ENCODE data around the gene PHF21A. TPM values are rescaled to one million over a fixed set of nuclear protein-coding genes. Genes with fewer than 3 reads are reported as not detected.
"Not testable (repeated sequence)": the region's sequence is repeated elsewhere in the genome, so short reads cannot be mapped to it uniquely, and the experiment has no call there.

PHF21A gene
- total and polyA plus RNA-seq, 7 experiments from 2014 or later: 7.2 to 88.5 (median 54.5) TPM

GRCh38 chr11:46116712-46117037 lies 4.6 kb downstream of the PHF21A start:
- peaks cover 39 to 74% (median 56%) of the 10 kb centered on the region in 7 donors for H3K4me1 Mint-ChIP-seq
- peak overlapping the region; percentile 6 to 98 (median 74) for H3K27ac Mint-ChIP-seq
- DNase-seq; ATAC-seq; H3K36me3 ChIP-seq (ENCODE audit: control insufficient read depth in 2 of 3, insufficient read depth in 3 of 3, low read length in 3 of 3); H3K27me3 Mint-ChIP-seq; H3K27me3 ChIP-seq (ENCODE audit: control insufficient read depth in 2 of 2, insufficient read depth in 2 of 2, low read length in 2 of 2); CTCF ChIA-PET; H3K9me3 Mint-ChIP-seq; H3K4me3 ChIP-seq (ENCODE audit: low read length); H3K36me3 Mint-ChIP-seq; H3K9me3 ChIP-seq (ENCODE audit: control insufficient read depth in 2 of 3, low read length in 3 of 3): not testable (repeated sequence)
- H3K4me1 ChIP-seq (ENCODE audit: control insufficient read depth in 2 of 2, insufficient read depth in 2 of 2, low read length in 2 of 2): peaks cover 24 to 29% of the 10 kb centered on the region in 2 donors
- peak overlapping the region in 7 of 10 donors; percentile 4 to 95 (median 58) for H3K4me3 Mint-ChIP-seq
- POLR2A ChIA-PET: interaction anchor here (1.1 to 2.1 kb wide), 2 partner anchors 8 to 12 kb away, joined by 4 to 8 read pairs; no protein-coding TSS in a partner anchor
- peak overlapping the region; percentile 71 for H3K27ac ChIP-seq (ENCODE audit: low read depth, low read length)
- intact Hi-C loops (cut with micrococcal nuclease): loop anchor here (10.0 kb wide), 2 partner anchors 342 to 972 kb away; partner anchors contain the start of gene PRDM11 (in 1 of the 2)

- H3K27ac Mint-ChIP-seq: peak overlapping the region; percentile 42 to 98 (median 79)
- DNase-seq: no peak
- peaks cover 0 to 7% (median 0%) of the 10 kb centered on the region in 5 donors for H3K36me3 Mint-ChIP-seq
- no peaks in the 10 kb centered on the region for H3K9me3 ChIP-seq (ENCODE audit: control insufficient read depth in 2 of 3, low read length in 3 of 3)
- H3K27me3 Mint-ChIP-seq: no peaks in the 10 kb centered on the region
- ChIA-PET POLR2A (interaction anchor here (0.6 to 2.1 kb wide), 5 partner anchors 9 to 1262 kb away, joined by 3 to 8 read pairs (median 4); partner anchors contain the start of gene SPI1), CTCF (interaction anchor here (0.8 kb wide), 2 partner anchors 10 to 11 kb away, joined by 3 read pairs; no protein-coding TSS in a partner anchor)
- intact Hi-C loops (cut with micrococcal nuclease): loop anchor here (10.0 kb wide), 2 partner anchors 341 to 971 kb away; partner anchors contain the start of gene PRDM11 (in 1 of the 2)
- H3K27me3 ChIP-seq (ENCODE audit: control insufficient read depth in 2 of 2, insufficient read depth in 2 of 2, low read length in 2 of 2): no peaks in the 10 kb centered on the region
- peaks cover 0 to 7% (median 0%) of the 10 kb centered on the region in 11 donors for H3K9me3 Mint-ChIP-seq
- H3K36me3 ChIP-seq (ENCODE audit: control insufficient read depth in 2 of 3, insufficient read depth in 3 of 3, low read length in 3 of 3): no peaks in the 10 kb centered on the region
- H3K27ac ChIP-seq (ENCODE audit: low read depth, low read length): peak overlapping the region; percentile 71
- peak overlapping the region in 9 of 10 donors; percentile 4 to 95 (median 53) for H3K4me3 Mint-ChIP-seq
- H3K4me1 Mint-ChIP-seq: peaks cover 39 to 74% (median 56%) of the 10 kb centered on the region in 7 donors
- no peak overlapping the region for H3K4me3 ChIP-seq (ENCODE audit: low read length)
- no peak for ATAC-seq
- peaks cover 24 to 29% of the 10 kb centered on the region in 2 donors for H3K4me1 ChIP-seq (ENCODE audit: control insufficient read depth in 2 of 2, insufficient read depth in 2 of 2, low read length in 2 of 2)
These were observed 5.1 kb downstream of the PHF21A start for GRCh38 chr11:46116007-46116711.

GRCh38 chr11:46114961-46115360 lies 6.3 kb downstream of the PHF21A start:
- ATAC-seq (no peak), DNase-seq (no peak)
- H3K4me1 Mint-ChIP-seq: peaks cover 35 to 72% (median 56%) of the 10 kb centered on the region in 7 donors
- H3K27me3 ChIP-seq (ENCODE audit: control insufficient read depth in 2 of 2, insufficient read depth in 2 of 2, low read length in 2 of 2): no peaks in the 10 kb centered on the region
- peak overlapping the region; percentile 71 for H3K27ac ChIP-seq (ENCODE audit: low read depth, low read length)
- no peaks in the 10 kb centered on the region for H3K27me3 Mint-ChIP-seq
- peak overlapping the region; percentile 52 to 98 (median 83) for H3K27ac Mint-ChIP-seq
- no peak overlapping the region for H3K4me3 ChIP-seq (ENCODE audit: low read length)
- H3K36me3 Mint-ChIP-seq: peaks cover 0 to 7% (median 0%) of the 10 kb centered on the region in 5 donors
- H3K4me3 Mint-ChIP-seq: peak overlapping the region in 3 of 10 donors; percentile 15 to 21 (median 19)
- POLR2A ChIA-PET: interaction anchor here (0.6 to 1.0 kb wide), 2 partner anchors 234 to 1966 kb away, joined by 3 to 4 read pairs; no protein-coding TSS in a partner anchor
- intact Hi-C loops (cut with micrococcal nuclease): loop anchor here (5.0 to 10.0 kb wide), 3 partner anchors 273 to 970 kb away; partner anchors contain the start of gene PRDM11 (in 1 of the 2)
- no peaks in the 10 kb centered on the region for H3K36me3 ChIP-seq (ENCODE audit: control insufficient read depth in 2 of 3, insufficient read depth in 3 of 3, low read length in 3 of 3)
- CTCF ChIA-PET: interaction anchor here (0.5 kb wide), 1 partner anchor 272 kb away, joined by 3 read pairs; no protein-coding TSS in a partner anchor
- H3K9me3 Mint-ChIP-seq: peaks cover 0 to 4% (median 0%) of the 10 kb centered on the region in 11 donors
- no peaks in the 10 kb centered on the region for H3K9me3 ChIP-seq (ENCODE audit: control insufficient read depth in 2 of 3, low read length in 3 of 3)
- peaks cover 24 to 29% of the 10 kb centered on the region in 2 donors for H3K4me1 ChIP-seq (ENCODE audit: control insufficient read depth in 2 of 2, insufficient read depth in 2 of 2, low read length in 2 of 2)

GRCh38 chr11:46114378-46114777 lies 6.9 kb downstream of the PHF21A start:
- Histone ChIP-seq H3K4me1 (ENCODE audit: control insufficient read depth in 2 of 2, insufficient read depth in 2 of 2, low read length in 2 of 2) (peaks cover 24 to 29% of the 10 kb centered on the region in 2 donors), H3K36me3 (ENCODE audit: control insufficient read depth in 2 of 3, insufficient read depth in 3 of 3, low read length in 3 of 3) (no peaks in the 10 kb centered on the region), H3K4me3 (ENCODE audit: low read length) (no peak overlapping the region), H3K27ac (ENCODE audit: low read depth, low read length) (peak overlapping the region; percentile 71), H3K9me3 (ENCODE audit: control insufficient read depth in 2 of 3, low read length in 3 of 3) (no peaks in the 10 kb centered on the region), H3K27me3 (ENCODE audit: control insufficient read depth in 2 of 2, insufficient read depth in 2 of 2, low read length in 2 of 2) (no peaks in the 10 kb centered on the region)
- CTCF ChIA-PET: no interaction called here
- Mint-ChIP-seq H3K4me3 (no peak overlapping the region), H3K27ac (peak overlapping the region in 4 of 9 donors; percentile 79 to 98 (median 88)), H3K27me3 (no peaks in the 10 kb centered on the region), H3K36me3 (peaks cover 0 to 5% (median 0%) of the 10 kb centered on the region in 5 donors), H3K4me1 (peaks cover 33 to 68% (median 54%) of the 10 kb centered on the region in 7 donors), H3K9me3 (peaks cover 0 to under 1% (median 0%) of the 10 kb centered on the region in 11 donors)
- no peak for ATAC-seq
- intact Hi-C loops (cut with micrococcal nuclease): loop anchor here (5.0 to 10.0 kb wide), 3 partner anchors 272 to 970 kb away; partner anchors contain the start of gene PRDM11 (in 1 of the 2)
- POLR2A ChIA-PET: interaction anchor here (0.6 to 1.1 kb wide), 3 partner anchors 9 to 1967 kb away, joined by 3 read pairs; no protein-coding TSS in a partner anchor
- no peak for DNase-seq

- intact Hi-C loops (cut with micrococcal nuclease): loop anchor here (1.0 to 10.0 kb wide), 7 partner anchors 8 to 968 kb away; partner anchors contain the start of genes PHF21A (in 2 of the 2), PRDM11 (in 1 of the 2) and SLC35C1 (in 1 of the 2)
- peaks cover 0 to 3% (median 0%) of the 10 kb centered on the region in 5 donors for H3K36me3 Mint-ChIP-seq
- no peaks in the 10 kb centered on the region for H3K27me3 ChIP-seq (ENCODE audit: control insufficient read depth in 2 of 2, insufficient read depth in 2 of 2, low read length in 2 of 2)
- H3K27ac ChIP-seq (ENCODE audit: low read depth, low read length): no peak overlapping the region
- ATAC-seq (peak; percentile 99), DNase-seq (peak in 7 of 9 donors; percentile 36 to 76 (median 55))
- H3K9me3 ChIP-seq (ENCODE audit: control insufficient read depth in 2 of 3, low read length in 3 of 3): no peaks in the 10 kb centered on the region
- no peaks in the 10 kb centered on the region for H3K27me3 Mint-ChIP-seq
- peak overlapping the region in 4 of 9 donors; percentile 51 to 63 (median 56) for H3K27ac Mint-ChIP-seq
- ChIA-PET CTCF (no interaction called here), POLR2A (interaction anchor here (1.0 to 1.6 kb wide), 4 partner anchors 8 to 218 kb away, joined by 3 to 7 read pairs (median 5); no protein-coding TSS in a partner anchor)
- H3K4me3 Mint-ChIP-seq: peak overlapping the region in 6 of 10 donors; percentile 27 to 57 (median 31)
- H3K4me3 ChIP-seq (ENCODE audit: low read length): no peak overlapping the region
- H3K36me3 ChIP-seq (ENCODE audit: control insufficient read depth in 2 of 3, insufficient read depth in 3 of 3, low read length in 3 of 3): no peaks in the 10 kb centered on the region
- H3K4me1 ChIP-seq (ENCODE audit: control insufficient read depth in 2 of 2, insufficient read depth in 2 of 2, low read length in 2 of 2): peaks cover 13 to 23% of the 10 kb centered on the region in 2 donors
- H3K9me3 Mint-ChIP-seq: no peaks in the 10 kb centered on the region
- peaks cover 24 to 57% (median 45%) of the 10 kb centered on the region in 7 donors for H3K4me1 Mint-ChIP-seq
These were observed 8.2 kb downstream of the PHF21A start for GRCh38 chr11:46112961-46113607.

GRCh38 chr11:46108751-46109150 lies 12.5 kb downstream of the PHF21A start:
- Mint-ChIP-seq H3K9me3 (no peaks in the 10 kb centered on the region), H3K27me3 (no peaks in the 10 kb centered on the region), H3K36me3 (peaks cover 0 to 4% (median 0%) of the 10 kb centered on the region in 5 donors), H3K4me3 (no peak overlapping the region), H3K4me1 (peaks cover 18 to 51% (median 33%) of the 10 kb centered on the region in 7 donors), H3K27ac (no peak overlapping the region)
- ChIA-PET POLR2A (no interaction called here), CTCF (no interaction called here)
- Histone ChIP-seq H3K36me3 (ENCODE audit: control insufficient read depth in 2 of 3, insufficient read depth in 3 of 3, low read length in 3 of 3) (no peaks in the 10 kb centered on the region), H3K27me3 (ENCODE audit: control insufficient read depth in 2 of 2, insufficient read depth in 2 of 2, low read length in 2 of 2) (no peaks in the 10 kb centered on the region), H3K4me1 (ENCODE audit: control insufficient read depth in 2 of 2, insufficient read depth in 2 of 2, low read length in 2 of 2) (peaks cover 0 to 7% of the 10 kb centered on the region in 2 donors), H3K4me3 (ENCODE audit: low read length) (no peak overlapping the region), H3K27ac (ENCODE audit: low read depth, low read length) (no peak overlapping the region), H3K9me3 (ENCODE audit: control insufficient read depth in 2 of 3, low read length in 3 of 3) (no peaks in the 10 kb centered on the region)
- intact Hi-C loops (cut with micrococcal nuclease): no loop called here
- DNase-seq (no peak), ATAC-seq (no peak)
